ENCODE results near the gene GLB1L2. TPM values are rescaled to one million over a fixed set of nuclear protein-coding genes. Genes with fewer than 3 reads are reported as not detected.

Gene GLB1L2
- total and polyA plus RNA-seq, 8 donors, result 4.2 to 10.1 (median 6.9) TPM

- Histone ChIP-seq H3K36me3 (no peaks in the 10 kb centered on the region), H3K27me3 (no peaks in the 10 kb centered on the region), H3K4me3 (no peak overlapping the region), H3K27ac (no peak overlapping the region), H3K9me3 (no peaks in the 10 kb centered on the region), H3K4me1 (no peaks in the 10 kb centered on the region)
- 64 to 72% methylated on average over 10 of the region's 10 CpGs for WGBS, 2 donors
- intact Hi-C loops (cut with DNase I), result no loop called here
- peak in 2 of 6 donors; percentile 17 to 63 for DNase-seq
- TF ChIP-seq CTCF (IDR thresholded peaks at IDR 0.05), result no peak
- ATAC-seq, result no peak
- FAIRE-seq, result no peak
Observed at GRCh38 chr11:134394311-134394710, 62.5 kb downstream of the GLB1L2 start.

DNA sequence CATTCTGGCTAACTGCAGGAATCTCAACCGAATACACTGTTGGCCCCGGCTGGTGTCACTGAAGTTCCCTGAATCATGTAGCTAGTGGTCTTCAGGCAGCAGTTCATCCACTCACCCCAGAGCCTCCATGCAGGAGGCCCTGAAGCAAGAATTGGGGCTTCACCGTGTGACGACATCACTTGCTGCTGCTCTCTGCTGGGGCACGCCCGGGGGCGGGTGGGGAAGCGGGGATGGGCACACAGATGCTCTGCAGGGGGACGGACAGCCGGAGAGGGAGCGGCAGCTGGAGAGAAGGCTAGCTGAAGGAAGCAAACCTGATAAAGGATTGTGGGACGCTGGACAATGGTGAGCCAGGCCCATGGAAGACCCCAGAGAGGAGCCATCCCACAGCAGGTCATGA, 63.2 kb downstream of the GLB1L2 start:
- no peak for FAIRE-seq
- TF ChIP-seq CTCF (IDR thresholded peaks at IDR 0.05), result no peak
- intact Hi-C loops (cut with DNase I), result no loop called here
- ATAC-seq, result no peak
- DNase-seq, result peak in 1 of 6 donors; percentile 38
- 82 to 84% methylated on average over 12 of the region's 12 CpGs for WGBS, 2 donors
- Histone ChIP-seq H3K27ac (no peak overlapping the region), H3K9me3 (no peaks in the 10 kb centered on the region), H3K27me3 (no peaks in the 10 kb centered on the region), H3K4me1 (no peaks in the 10 kb centered on the region), H3K4me3 (no peak overlapping the region), H3K36me3 (no peaks in the 10 kb centered on the region)

DNA sequence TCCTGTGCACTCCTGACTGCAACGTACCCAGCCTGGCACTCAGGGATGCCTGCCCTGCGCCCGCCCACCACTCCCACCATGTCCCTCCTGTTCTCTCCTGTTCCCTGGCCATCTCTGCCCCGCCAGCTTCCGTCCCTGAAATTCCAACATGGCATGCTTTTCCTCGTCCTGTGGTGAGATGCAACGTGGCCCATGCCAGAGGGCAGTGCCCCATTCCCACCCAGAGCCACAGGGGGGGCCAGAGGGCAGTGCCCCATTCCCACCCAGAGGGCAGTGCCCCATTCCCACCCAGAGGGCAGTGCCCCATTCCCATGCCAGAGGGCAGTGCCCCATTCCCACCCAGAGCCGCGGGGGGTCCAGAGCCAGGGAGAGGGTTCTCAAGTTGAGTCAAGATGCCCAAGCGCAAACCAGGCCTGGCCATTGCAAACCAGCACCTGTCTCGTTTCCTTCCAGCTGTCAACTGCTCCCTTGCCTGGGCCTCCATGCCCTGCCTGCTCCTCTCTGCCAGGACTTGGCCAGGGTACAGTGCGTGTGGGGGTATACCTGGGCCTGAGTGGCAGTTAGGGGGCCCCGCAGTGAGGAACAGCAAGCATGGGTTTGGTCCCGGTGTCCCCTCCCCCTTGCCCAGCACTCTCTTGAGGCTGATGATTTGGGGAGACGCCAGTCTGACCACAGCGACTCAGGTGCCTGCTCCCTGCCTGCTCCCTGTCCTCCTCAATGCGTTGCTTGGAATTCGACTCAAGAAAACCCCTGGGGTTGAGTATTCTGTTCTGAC, 65.7 kb downstream of the GLB1L2 start:
- 74 to 79% methylated on average over 18 of the region's 18 CpGs for WGBS, 2 donors
- ATAC-seq (no peak), DNase-seq (peak in 2 of 6 donors; percentile 4 to 45), FAIRE-seq (no peak)
- TF ChIP-seq CTCF (IDR thresholded peaks at IDR 0.05), result no peak
- intact Hi-C loops (cut with DNase I), result no loop called here
- Histone ChIP-seq H3K27me3 (no peaks in the 10 kb centered on the region), H3K4me1 (no peaks in the 10 kb centered on the region), H3K36me3 (no peaks in the 10 kb centered on the region), H3K4me3 (no peak overlapping the region), H3K9me3 (no peaks in the 10 kb centered on the region), H3K27ac (no peak overlapping the region)

DNA sequence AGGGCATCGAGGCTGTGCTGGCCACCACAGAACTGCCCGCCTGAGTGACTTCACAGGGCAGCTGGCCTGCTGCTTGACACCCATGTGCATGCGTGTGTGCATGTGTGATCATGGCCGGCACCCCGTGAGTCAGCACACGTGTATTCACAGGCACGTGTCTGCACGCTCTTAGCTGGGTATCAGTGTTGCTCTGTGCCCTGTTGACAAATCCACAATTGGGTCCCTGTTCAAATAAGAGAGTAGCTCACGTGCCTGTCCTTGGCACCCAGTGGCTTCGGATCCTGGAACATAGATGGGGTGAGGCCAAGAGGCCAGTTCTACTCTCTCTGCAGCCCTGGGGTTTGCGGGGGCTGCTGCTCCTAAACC, 66.3 kb downstream of the GLB1L2 start:
- no peaks in the 10 kb centered on the region for H3K9me3 ChIP-seq
- 46 to 51% methylated on average over 11 of the region's 11 CpGs for WGBS, 2 donors
- intact Hi-C loops (cut with DNase I), result no loop called here
- DNase-seq (peak in 3 of 6 donors; percentile 18 to 65 (median 34)), ATAC-seq (peak in 3 of 4 donors; percentile 37 to 74 (median 71)), FAIRE-seq (no peak)
- TF ChIP-seq CTCF (IDR thresholded peaks at IDR 0.05), result no peak
- no peak overlapping the region for H3K4me3 ChIP-seq
- H3K36me3 ChIP-seq, result no peaks in the 10 kb centered on the region
- no peaks in the 10 kb centered on the region for H3K27me3 ChIP-seq
- H3K4me1 ChIP-seq, result no peaks in the 10 kb centered on the region
- no peak overlapping the region for H3K27ac ChIP-seq

DNA sequence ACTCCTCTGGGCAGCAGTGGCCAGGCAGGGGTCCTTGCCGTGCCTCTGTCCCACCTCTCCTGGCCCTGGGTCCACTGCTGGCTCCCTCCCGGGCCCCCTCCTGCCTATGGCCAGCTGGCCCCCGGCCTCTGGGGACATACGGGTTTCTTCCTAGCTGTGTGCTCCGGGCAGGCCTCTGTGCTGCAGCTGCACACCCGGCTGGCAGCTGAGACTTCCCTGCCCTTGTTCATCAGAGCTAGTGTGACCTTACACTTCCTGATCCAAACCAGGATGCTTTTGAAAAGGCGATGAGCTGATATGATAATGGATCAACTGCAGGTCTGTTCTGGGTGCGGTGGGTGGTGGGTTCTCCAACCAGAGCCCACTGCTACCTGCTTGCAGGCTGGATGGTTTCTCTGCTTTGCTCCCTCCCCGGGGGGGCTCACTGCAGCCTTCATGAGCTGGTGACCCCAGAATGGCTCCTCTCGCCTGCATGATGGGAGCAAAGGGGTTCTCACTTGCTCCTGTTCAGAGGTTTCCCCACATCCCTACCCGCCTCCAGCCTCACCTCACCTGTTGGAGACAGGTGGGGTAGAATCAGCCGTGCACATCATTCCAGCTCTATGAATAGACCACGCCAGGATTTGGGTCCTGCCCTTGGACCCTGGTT, 67.0 kb downstream of the GLB1L2 start:
- no peak for TF ChIP-seq CTCF (IDR thresholded peaks at IDR 0.05)
- Histone ChIP-seq H3K27me3 (no peaks in the 10 kb centered on the region), H3K36me3 (no peaks in the 10 kb centered on the region), H3K4me1 (no peaks in the 10 kb centered on the region), H3K4me3 (no peak overlapping the region), H3K27ac (no peak overlapping the region), H3K9me3 (no peaks in the 10 kb centered on the region)
- intact Hi-C loops (cut with DNase I), result no loop called here
- DNase-seq (peak in 2 of 6 donors; percentile 26 to 51), FAIRE-seq (no peak), ATAC-seq (no peak)
- WGBS, 2 donors, result 60 to 64% methylated on average over 13 of the region's 13 CpGs

Data from pancreas (tissue), 10 donors.